ENCODE data around the gene ALPL. TPM values are rescaled to one million over a fixed set of nuclear protein-coding genes. Genes with fewer than 3 reads are reported as not detected.

ALPL gene
- total and polyA plus RNA-seq, 12 donors = 21.9 to 752 (median 70.6) TPM

DNA sequence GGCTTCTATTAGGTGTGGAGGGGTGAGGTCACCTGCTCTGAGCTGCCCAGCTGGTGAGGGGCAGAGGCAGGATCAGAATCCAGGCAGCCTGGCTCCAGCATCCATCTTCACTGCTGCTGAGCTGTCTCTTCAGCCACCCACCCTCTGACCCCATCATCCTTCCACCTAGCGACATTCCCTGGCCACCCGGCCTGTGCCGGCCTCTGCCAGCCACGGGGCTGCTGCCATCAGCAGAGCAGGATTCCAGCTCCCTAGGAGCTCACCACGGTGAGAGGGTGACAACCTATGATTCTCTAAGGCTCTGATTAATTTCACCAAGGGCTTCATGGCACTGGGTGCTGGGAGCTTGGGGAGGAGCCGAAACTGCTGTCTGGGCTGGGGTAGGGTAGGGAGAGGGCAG is 32.1 kb downstream of the ALPL start:
- Histone ChIP-seq H3K27ac (peak overlapping the region in 4 of 5 donors; percentile 51 to 99 (median 74)), H3K36me3 (replicated peaks in 1 of 2) (no peaks in the 10 kb centered on the region), H3K4me1 (replicated peaks in 1 of 2) (peaks cover 29 to 63% of the 10 kb centered on the region in 2 donors), H3K4me3 (no peak overlapping the region), H3K9me3 (replicated peaks in 1 of 3) (no peaks in the 10 kb centered on the region), H3K27me3 (no peaks in the 10 kb centered on the region)
- no peak for TF ChIP-seq POLR2A (IDR thresholded peaks at IDR 0.05)
- TF ChIP-seq, protein P1, sequence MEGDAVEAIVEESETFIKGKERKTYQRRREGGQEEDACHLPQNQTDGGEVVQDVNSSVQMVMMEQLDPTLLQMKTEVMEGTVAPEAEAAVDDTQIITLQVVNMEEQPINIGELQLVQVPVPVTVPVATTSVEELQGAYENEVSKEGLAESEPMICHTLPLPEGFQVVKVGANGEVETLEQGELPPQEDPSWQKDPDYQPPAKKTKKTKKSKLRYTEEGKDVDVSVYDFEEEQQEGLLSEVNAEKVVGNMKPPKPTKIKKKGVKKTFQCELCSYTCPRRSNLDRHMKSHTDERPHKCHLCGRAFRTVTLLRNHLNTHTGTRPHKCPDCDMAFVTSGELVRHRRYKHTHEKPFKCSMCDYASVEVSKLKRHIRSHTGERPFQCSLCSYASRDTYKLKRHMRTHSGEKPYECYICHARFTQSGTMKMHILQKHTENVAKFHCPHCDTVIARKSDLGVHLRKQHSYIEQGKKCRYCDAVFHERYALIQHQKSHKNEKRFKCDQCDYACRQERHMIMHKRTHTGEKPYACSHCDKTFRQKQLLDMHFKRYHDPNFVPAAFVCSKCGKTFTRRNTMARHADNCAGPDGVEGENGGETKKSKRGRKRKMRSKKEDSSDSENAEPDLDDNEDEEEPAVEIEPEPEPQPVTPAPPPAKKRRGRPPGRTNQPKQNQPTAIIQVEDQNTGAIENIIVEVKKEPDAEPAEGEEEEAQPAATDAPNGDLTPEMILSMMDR (IDR thresholded peaks at IDR 0.05) = no peak
- intact Hi-C loops (cut with DNase I) = no loop called here
- DNase-seq = no peak
- WGBS, 4 donors = 75 to 84% (median 79%) methylated on average over 6 of the region's 6 CpGs

DNA sequence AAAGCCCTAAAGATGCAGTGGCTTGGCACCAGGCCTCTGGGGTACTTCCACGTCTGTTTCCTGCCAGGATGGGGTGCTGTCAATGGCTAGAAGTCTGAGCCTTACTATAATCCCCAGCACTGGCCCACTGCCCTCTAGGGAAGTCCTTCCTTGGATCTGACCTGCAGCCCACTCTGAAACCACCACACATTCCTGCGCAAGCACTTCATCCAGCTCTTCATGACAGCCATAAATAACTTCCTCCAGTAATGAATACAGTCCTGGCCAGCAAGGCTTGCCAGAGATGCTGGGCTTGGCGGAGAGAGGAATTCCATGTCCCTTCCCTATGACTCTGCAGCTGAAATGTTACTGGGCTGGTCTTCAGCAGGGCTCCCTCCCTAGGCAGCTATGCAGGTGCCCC is 32.6 kb downstream of the ALPL start:
- peak overlapping the region in 4 of 5 donors; percentile 51 to 99 (median 74) for H3K27ac ChIP-seq
- WGBS, 4 donors = 45 to 68% (median 55%) methylated on average over 2 to 3 of the region's 3 CpGs
- peaks cover 29 to 66% of the 10 kb centered on the region in 2 donors for H3K4me1 ChIP-seq (replicated peaks in 1 of 2)
- intact Hi-C loops (cut with DNase I) = no loop called here
- DNase-seq = peak in 5 of 7 donors; percentile 43 to 75 (median 64)
- no peaks in the 10 kb centered on the region for H3K27me3 ChIP-seq
- H3K9me3 ChIP-seq (replicated peaks in 1 of 3) = no peaks in the 10 kb centered on the region
- no peak overlapping the region for H3K4me3 ChIP-seq
- TF ChIP-seq, protein P1 (IDR thresholded peaks at IDR 0.05) = no peak
- TF ChIP-seq POLR2A (IDR thresholded peaks at IDR 0.05) = no peak
- H3K36me3 ChIP-seq (replicated peaks in 1 of 2) = no peaks in the 10 kb centered on the region

DNA sequence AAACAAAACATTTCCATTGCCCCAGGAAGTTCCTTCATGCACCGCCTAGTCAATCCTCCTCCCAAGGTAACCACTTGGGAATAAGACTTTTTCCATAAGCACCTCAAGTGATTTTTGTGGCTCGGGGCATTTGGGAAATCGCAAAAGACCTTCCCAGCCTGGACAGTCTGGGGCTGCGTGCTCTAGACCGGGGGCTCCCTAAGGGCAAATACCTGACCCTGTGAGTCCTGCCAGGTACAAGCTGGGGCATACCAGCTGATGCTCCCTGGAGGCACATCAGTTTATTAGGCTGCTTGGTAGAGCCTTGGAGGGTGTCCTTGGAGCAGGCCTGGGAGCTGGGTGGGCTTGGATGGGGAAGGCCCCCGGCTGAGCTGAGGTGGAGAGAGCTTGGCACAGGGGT is 34.4 kb downstream of the ALPL start:
- intact Hi-C loops (cut with DNase I) = no loop called here
- TF ChIP-seq, protein P1 (IDR thresholded peaks at IDR 0.05) = no peak
- TF ChIP-seq POLR2A (IDR thresholded peaks at IDR 0.05) = no peak
- 81 to 93% (median 88%) methylated on average over 5 to 6 of the region's 6 CpGs for WGBS, 4 donors

DNA sequence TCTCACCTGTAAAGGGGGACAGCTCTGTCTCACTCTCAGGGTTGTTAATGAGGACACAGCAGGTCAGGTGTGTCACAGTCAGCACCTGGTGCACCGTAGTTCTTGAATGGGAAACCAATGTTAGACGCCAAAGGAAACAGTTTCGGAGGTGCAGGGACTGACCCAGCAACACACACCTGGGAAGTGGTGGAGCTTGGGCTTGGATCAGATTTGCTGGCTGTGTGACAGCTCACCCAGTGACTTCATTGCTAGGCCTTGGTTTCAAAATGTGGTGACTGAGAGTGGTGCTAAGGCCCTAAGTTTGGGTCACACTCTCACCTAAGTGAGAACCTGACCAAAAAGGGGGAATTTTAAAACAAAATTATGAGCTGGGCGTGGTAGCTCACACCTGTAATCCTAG is 34.9 kb downstream of the ALPL start:
- DNase-seq = peak in 1 of 7 donors; percentile 47
- Histone ChIP-seq H3K4me3 (no peak overlapping the region), H3K9me3 (replicated peaks in 1 of 3) (no peaks in the 10 kb centered on the region), H3K4me1 (replicated peaks in 1 of 2) (peaks cover 9 to 61% of the 10 kb centered on the region in 2 donors), H3K27ac (peak overlapping the region in 2 of 5 donors; percentile 56 to 79), H3K27me3 (no peaks in the 10 kb centered on the region), H3K36me3 (replicated peaks in 1 of 2) (no peaks in the 10 kb centered on the region)
- intact Hi-C loops (cut with DNase I) = no loop called here
- WGBS, 4 donors = 80 to 98% (median 91%) methylated on average over 4 of the region's 4 CpGs
- TF ChIP-seq POLR2A (IDR thresholded peaks at IDR 0.05) = no peak
- TF ChIP-seq, protein P1 (IDR thresholded peaks at IDR 0.05) = no peak

More for the DNA sequence above, 34.4 kb downstream of the ALPL start:
- DNase-seq = no peak
- peaks cover 14 to 62% of the 10 kb centered on the region in 2 donors for H3K4me1 ChIP-seq (replicated peaks in 1 of 2)
- H3K4me3 ChIP-seq = no peak overlapping the region
- no peaks in the 10 kb centered on the region for H3K36me3 ChIP-seq (replicated peaks in 1 of 2)
- H3K27me3 ChIP-seq = no peaks in the 10 kb centered on the region
- H3K9me3 ChIP-seq (replicated peaks in 1 of 3) = no peaks in the 10 kb centered on the region
- H3K27ac ChIP-seq = peak overlapping the region in 2 of 5 donors; percentile 56 to 79
